Ascending aorta (tissue), 2 donors: ENCODE results near the gene CAMTA1. TPM values are rescaled to one million over a fixed set of nuclear protein-coding genes. Genes with fewer than 3 reads are reported as not detected.

Experiments used
- DNase-seq, 2 donors: peaks; one replicate each; pipeline ENCODE4 v3.0.0-alpha.2; 2019; ENCODE audit warnings: low spot score in 2 of 2
- H3K27ac ChIP-seq, 2 donors: fragments of 200-600 bp; sonication (generic); one replicate each; pipeline ENCODE4 v1.5.1; 2016 to 2017; ENCODE audit warnings: mild to moderate bottlenecking in 1 of 2
- H3K27me3 ChIP-seq: fragments of 200-600 bp; sonication (generic); one replicate; pipeline ENCODE4 v1.5.1; 2017
- H3K36me3 ChIP-seq, 2 donors: fragments of 200-600 bp; sonication (generic); one replicate each; pipeline ENCODE4 v1.5.1; 2016
- H3K4me1 ChIP-seq, 2 donors: fragments of 200-600 bp; sonication (generic); one replicate each; pipeline ENCODE4 v1.5.1; 2016 to 2017; ENCODE audit warnings: mild to moderate bottlenecking in 1 of 2
- H3K4me3 ChIP-seq, 2 donors: fragments of 200-600 bp; sonication (generic); one replicate each; pipeline ENCODE4 v1.5.1; 2016 to 2017; ENCODE audit warnings: mild to moderate bottlenecking in 1 of 2
- H3K9me3 ChIP-seq, 2 donors: fragments of 200-600 bp; sonication (generic); one replicate each; pipeline ENCODE4 v1.5.1; 2016
- intact Hi-C: fragments of 100-400 bp; cut with DNase I; formaldehyde crosslinking; loops from one replicate; pipeline ENCODE4 v1.15.1; 2023
- total RNA-seq: library from RNA; depleted of rRNA; stranded (reverse); fragments of >200 nt; gene quantifications from one replicate; pipeline ENCODE4 v1.1.0, GENCODE V29; 2016
- TF ChIP-seq, protein P1 (sequence below), 3 experiments: fragments of 200-600 bp in 2 of 3; fragments of 450-650 bp in 1 of 3; sonication (generic) in 2 of 3; IDR thresholded peaks; one replicate each; pipeline ENCODE4 v1.5.1; 2016 to 2019; ENCODE audit warnings: antibody characterized with exemption in 3 of 3, mild to moderate bottlenecking in 1 of 3, moderate library complexity in 1 of 3

Gene CAMTA1
- total RNA-seq, 1 donor from 2014 or later, result 53.3 TPM

DNA sequence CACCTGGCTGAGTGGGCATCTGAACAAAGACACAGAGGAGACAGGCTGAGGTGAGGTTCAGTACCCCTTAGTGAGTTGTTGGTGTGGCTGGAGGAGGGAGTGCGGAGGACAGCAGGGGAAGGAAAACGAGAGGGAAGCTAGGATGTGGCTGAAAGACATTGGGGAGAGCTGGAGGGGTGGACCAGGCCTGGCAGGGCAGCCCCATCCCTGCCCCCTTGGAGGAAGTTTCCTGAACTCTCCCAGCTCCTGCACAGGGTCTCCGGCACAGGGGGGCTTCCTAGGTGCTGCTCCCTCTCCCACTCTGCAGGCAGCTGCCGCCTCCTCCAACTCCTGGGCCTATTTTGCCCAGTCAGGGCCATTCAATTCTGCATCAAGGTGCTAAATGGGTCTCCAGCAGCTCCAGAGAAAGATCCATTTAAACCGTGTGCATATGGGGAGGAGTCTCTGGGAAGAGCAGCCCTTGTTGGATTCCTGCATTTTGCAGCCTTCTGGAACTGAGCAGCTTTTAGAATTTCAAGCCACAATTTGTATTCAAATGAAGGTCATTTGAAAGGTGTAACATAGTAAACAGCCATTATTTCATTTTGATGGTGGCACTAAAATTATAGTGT, 193.9 kb downstream of the CAMTA1 start:
- no peak for DNase-seq
- Histone ChIP-seq H3K4me3 (no peak overlapping the region), H3K36me3 (no peaks in the 10 kb centered on the region), H3K9me3 (no peaks in the 10 kb centered on the region), H3K4me1 (no peaks in the 10 kb centered on the region), H3K27ac (no peak overlapping the region), H3K27me3 (no peaks in the 10 kb centered on the region)
- intact Hi-C loops, result no loop called here
- TF ChIP-seq, protein P1, sequence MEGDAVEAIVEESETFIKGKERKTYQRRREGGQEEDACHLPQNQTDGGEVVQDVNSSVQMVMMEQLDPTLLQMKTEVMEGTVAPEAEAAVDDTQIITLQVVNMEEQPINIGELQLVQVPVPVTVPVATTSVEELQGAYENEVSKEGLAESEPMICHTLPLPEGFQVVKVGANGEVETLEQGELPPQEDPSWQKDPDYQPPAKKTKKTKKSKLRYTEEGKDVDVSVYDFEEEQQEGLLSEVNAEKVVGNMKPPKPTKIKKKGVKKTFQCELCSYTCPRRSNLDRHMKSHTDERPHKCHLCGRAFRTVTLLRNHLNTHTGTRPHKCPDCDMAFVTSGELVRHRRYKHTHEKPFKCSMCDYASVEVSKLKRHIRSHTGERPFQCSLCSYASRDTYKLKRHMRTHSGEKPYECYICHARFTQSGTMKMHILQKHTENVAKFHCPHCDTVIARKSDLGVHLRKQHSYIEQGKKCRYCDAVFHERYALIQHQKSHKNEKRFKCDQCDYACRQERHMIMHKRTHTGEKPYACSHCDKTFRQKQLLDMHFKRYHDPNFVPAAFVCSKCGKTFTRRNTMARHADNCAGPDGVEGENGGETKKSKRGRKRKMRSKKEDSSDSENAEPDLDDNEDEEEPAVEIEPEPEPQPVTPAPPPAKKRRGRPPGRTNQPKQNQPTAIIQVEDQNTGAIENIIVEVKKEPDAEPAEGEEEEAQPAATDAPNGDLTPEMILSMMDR (IDR thresholded peaks at IDR 0.05), result no peak

DNA sequence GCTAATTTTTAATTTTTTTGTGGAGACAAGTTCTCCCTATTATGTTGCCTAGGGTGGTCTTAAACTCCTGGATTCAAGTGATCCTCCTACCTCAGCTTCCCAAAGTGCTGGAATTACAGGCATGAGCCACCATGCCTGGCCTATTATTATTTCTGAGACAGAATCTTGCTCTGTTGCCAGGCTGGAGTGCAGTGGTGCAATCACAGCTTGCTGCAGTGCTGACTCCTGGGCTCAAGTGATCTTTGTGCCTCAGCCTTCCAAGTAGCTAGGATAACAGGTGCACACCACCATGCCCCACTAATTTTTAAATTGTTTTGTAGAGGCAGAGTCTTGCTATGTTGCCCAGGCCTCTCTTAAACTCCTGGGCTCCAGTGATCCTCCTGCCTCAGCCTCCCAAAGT, 196.3 kb downstream of the CAMTA1 start:
- intact Hi-C loops, result no loop called here
- no peaks in the 10 kb centered on the region for H3K9me3 ChIP-seq
- TF ChIP-seq, protein P1 (IDR thresholded peaks at IDR 0.05), result no peak
- no peak for DNase-seq
- H3K27ac ChIP-seq, result no peak overlapping the region
- H3K36me3 ChIP-seq, result no peaks in the 10 kb centered on the region
- H3K4me1 ChIP-seq, result no peaks in the 10 kb centered on the region
- no peak overlapping the region for H3K4me3 ChIP-seq
- H3K27me3 ChIP-seq, result no peaks in the 10 kb centered on the region

DNA sequence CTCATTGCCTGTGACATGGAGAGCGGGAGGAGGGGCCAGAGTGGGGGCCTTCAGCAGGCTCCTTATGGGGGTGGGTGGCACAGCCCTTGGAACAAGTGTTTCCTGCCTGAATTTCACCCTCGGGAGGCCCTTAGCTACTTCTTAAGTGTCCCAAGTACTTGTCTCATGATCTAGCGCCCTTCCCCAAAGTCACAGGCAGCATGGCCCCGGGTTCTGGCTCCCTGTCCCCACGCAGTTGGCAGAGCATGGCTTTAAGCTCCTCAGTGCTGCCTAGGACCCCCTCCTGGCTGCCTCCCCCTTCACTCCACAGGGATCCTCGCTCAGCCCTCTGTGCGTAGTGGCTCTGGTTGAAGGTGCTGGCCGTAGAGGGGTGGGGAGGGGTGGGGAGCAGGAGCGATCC, 197.2 kb downstream of the CAMTA1 start:
- TF ChIP-seq, protein P1 (IDR thresholded peaks at IDR 0.05), result no peak
- intact Hi-C loops, result no loop called here
- H3K4me1 ChIP-seq, result no peaks in the 10 kb centered on the region
- H3K4me3 ChIP-seq, result no peak overlapping the region
- H3K27ac ChIP-seq, result no peak overlapping the region
- no peaks in the 10 kb centered on the region for H3K27me3 ChIP-seq
- H3K9me3 ChIP-seq, result no peaks in the 10 kb centered on the region
- no peaks in the 10 kb centered on the region for H3K36me3 ChIP-seq
- peak in 1 of 2 donors; percentile 54 for DNase-seq

DNA sequence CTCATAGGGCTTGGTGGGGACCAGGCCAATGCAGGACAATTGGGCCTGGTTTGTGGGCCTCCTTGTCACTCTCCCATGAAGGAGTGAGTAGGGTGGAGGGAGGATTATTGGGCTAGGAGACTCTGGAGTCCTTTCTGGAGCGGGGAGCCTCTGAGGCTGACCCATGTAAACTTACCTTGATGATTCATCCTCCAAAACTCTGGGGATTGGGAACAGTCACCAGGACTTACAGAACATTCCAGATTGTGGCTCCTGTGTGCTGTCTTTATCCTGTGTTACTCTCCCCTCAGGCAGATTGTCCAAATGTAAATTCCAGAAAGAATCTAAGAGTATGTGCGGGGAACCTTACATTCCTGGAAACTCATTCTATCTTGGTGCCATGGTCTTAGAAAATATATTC, 197.6 kb downstream of the CAMTA1 start:
- H3K9me3 ChIP-seq, result no peaks in the 10 kb centered on the region
- intact Hi-C loops, result no loop called here
- TF ChIP-seq, protein P1 (IDR thresholded peaks at IDR 0.05), result no peak
- DNase-seq, result no peak
- H3K36me3 ChIP-seq, result no peaks in the 10 kb centered on the region
- no peaks in the 10 kb centered on the region for H3K27me3 ChIP-seq
- no peak overlapping the region for H3K27ac ChIP-seq
- H3K4me1 ChIP-seq, result no peaks in the 10 kb centered on the region
- no peak overlapping the region for H3K4me3 ChIP-seq

DNA sequence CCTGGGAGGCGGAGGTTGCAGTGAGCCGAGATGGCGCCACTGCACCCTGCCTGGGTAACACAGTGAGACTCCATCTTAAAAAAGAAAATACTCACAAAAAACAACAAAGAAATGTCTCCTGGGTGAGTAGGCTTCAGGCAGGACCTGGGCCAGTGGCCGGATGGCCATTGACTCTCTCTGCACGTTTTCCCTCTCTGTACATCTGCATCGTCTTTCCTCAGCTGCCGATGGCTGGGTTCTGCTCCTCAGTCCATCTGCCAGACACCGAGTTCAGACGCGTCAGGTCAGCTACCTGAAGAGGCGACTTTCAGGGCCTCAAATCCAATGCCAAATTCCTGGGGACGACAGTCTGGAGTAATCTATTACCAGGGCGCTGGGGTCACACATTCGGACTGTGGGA, 199.3 kb downstream of the CAMTA1 start:
- Histone ChIP-seq H3K9me3 (no peaks in the 10 kb centered on the region), H3K27me3 (no peaks in the 10 kb centered on the region), H3K27ac (no peak overlapping the region), H3K4me3 (no peak overlapping the region), H3K4me1 (no peaks in the 10 kb centered on the region), H3K36me3 (no peaks in the 10 kb centered on the region)
- intact Hi-C loops, result no loop called here
- TF ChIP-seq, protein P1 (IDR thresholded peaks at IDR 0.05), result no peak
- DNase-seq, result peak in 1 of 2 donors; percentile 30

DNA sequence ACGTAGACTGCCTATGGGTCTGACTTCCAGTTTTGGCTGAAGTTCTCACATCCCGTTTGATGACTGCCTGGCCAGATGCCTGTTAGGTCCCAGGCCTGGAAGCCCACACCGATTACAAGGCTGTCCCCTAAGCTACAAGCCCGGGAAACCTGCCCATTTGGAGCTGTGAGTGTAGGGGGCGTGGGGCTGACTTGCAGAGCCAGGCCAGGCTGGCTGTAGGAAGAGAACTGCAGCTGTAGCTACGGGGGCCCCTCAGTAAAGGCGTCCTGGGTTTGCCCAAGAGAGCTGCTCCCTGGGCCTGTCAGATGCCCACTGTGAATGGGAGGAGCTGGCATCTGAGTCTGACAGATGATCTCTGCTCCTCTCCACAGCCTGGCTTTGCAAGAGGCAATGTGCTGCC, 199.7 kb downstream of the CAMTA1 start:
- no peaks in the 10 kb centered on the region for H3K27me3 ChIP-seq
- H3K27ac ChIP-seq, result no peak overlapping the region
- H3K9me3 ChIP-seq, result no peaks in the 10 kb centered on the region
- DNase-seq, result peak in 1 of 2 donors; percentile 34
- intact Hi-C loops, result no loop called here
- H3K4me1 ChIP-seq, result no peaks in the 10 kb centered on the region
- TF ChIP-seq, protein P1 (IDR thresholded peaks at IDR 0.05), result no peak
- no peaks in the 10 kb centered on the region for H3K36me3 ChIP-seq
- no peak overlapping the region for H3K4me3 ChIP-seq
